ENCODE results near the gene SRBD1.

The SRBD1 gene

GRCh38 chr2:45540942-45541341, 70.1 kb downstream of the SRBD1 start:
- no peak for DNase-seq

GRCh38 chr2:45533771-45534170, 77.3 kb downstream of the SRBD1 start:
- no peak for DNase-seq

- DNase-seq, result no peak
Measured at GRCh38 chr2:45532181-45532580, 78.9 kb downstream of the SRBD1 start.

DNA sequence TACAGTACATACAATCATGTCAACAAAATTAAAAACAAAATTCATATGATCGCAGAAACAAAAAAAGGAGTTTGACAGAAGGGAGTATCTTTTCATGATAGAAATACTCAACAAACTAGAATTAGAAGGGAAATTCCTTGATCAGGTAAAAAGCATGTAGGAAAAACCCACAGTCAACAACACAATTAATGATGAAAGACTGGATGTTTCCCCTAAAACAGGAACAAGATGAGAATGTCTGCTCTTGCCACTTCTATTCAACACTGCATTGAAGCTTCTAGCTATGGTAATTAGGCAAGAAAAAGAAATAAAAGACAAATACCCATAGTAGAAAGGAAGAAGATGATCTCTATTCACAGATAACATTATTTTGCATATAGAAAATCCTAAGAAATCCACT, 87.1 kb downstream of the SRBD1 start:
- no peak for DNase-seq

GRCh38 chr2:45518546-45518945, 92.5 kb downstream of the SRBD1 start:
- DNase-seq, result no peak

DNA sequence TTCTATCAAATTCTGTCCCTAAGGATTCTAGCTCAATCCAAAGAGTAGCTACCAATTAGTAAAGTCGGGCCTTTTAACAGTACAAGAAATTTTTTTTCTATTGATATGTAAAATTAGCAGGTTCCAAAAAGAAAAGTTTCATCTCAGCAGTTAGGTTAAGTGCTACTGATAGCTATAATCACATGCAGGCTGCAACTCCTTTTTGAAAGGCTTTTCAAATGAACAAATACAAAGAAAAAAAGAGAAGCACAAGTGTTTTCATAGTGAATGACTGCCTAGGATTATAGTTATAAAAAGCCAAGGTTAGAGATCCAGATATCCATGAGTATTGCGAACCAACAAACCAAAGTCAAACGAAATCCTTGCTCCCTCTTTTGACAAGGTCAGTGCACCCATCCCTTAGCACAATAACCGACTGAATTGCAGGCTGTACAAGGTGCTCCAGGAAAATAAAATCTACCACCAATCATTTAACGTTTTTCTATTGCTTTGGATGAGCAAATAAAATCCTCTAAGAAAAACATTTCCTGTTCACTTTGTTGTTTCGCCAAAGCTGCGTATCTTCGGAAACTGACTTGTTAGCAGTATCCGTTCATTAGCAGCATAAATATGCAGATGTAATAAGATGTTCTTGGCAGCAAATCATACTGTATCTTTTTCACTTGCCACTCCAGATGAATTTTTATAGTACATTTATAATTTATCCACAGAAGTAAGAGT, 100.2 kb downstream of the SRBD1 start:
- no peak for DNase-seq

GRCh38 chr2:45506756-45507155, 104.3 kb downstream of the SRBD1 start:
- no peak for DNase-seq

- no peak for DNase-seq
Measured at GRCh38 chr2:45505138-45505537, 105.9 kb downstream of the SRBD1 start.

- DNase-seq, result no peak
Measured at GRCh38 chr2:45498661-45499550, 112.2 kb downstream of the SRBD1 start.

- no peak for DNase-seq
Measured at GRCh38 chr2:45497355-45497754, 113.7 kb downstream of the SRBD1 start.

GRCh38 chr2:45496869-45497268, 114.2 kb downstream of the SRBD1 start:
- DNase-seq, result no peak

DNA sequence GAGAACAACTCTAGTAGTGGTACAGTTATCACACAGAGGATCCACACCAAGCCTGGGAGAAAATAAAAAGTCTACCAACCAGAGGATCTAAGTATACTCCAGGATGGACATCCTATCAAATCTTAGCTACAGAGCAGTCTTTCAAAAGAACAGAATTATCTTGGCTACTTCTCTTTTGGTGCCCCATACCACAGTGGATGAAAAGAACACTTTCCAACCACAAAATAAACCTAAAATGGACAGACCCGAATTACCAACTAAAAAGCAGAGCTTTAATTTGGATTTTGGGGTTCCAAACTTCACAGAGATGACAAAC, 116.1 kb downstream of the SRBD1 start:
- no peak for DNase-seq

GRCh38 chr2:45494275-45494977, 116.6 kb downstream of the SRBD1 start:
- peak; percentile 39 for DNase-seq

DNA sequence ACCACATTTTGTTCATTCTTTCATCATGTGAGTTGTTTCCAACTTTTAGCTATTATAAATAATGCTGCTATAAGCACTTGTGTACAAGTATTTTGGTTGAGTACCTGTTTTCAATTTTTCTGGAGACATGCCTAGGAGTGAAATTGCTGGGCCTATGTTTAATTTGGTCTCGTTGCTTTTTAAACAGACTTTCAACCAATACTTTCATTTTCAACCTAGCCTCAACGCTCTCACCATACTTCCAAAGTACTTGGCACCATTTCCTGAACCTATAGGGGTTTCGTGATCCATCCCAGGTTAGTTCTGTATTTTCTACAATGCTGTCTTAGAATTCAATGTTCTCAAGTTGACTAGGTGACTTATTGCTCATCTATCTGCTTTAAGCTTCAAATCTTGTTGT, 126.1 kb downstream of the SRBD1 start:
- DNase-seq, result no peak

GRCh38 chr2:45483997-45484396, 127.1 kb downstream of the SRBD1 start:
- DNase-seq, result no peak

DNA sequence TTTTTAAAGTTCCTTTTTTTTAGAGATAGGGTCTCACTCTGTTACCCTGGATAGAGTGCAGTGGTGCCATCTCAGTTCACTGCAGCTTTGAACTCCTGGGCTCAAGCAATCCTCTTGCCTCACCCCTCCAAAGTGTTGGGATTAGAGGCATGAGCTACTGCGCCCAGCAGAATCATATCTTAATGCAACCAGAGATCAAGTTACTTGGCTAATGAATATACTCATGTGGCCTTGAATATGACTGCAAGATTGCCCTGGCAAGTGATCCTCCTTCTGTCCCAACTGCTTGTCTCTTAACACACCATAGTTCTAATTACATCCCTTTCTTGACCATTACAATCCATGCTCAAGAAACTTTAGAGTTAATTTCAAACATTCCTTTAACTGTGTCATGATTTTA, 133.5 kb downstream of the SRBD1 start:
- DNase-seq, result no peak

- no peak for DNase-seq
Measured at GRCh38 chr2:45470531-45470930, 140.5 kb downstream of the SRBD1 start.

GRCh38 chr2:45469314-45470099, 141.6 kb downstream of the SRBD1 start:
- DNase-seq, result peak; percentile 73

DNA sequence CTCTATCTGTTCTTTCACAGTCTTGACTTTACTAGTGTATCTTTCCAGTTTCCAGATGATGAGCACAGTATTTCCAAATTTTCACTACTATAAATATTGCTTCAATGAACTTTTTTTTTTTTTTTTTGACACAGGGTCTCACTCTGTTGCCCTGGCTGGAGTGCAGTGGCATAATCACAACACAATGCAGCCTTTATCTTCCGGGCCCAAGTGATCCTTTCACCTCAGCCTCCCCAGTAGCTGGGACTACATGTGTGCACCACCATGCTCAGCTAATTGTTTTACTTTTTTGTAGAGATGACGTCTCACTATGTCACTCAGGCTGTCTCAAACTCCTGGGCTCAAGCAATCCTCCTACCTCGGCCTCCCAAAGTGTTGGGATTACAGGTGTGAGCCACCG, 142.8 kb downstream of the SRBD1 start:
- DNase-seq, result no peak

GRCh38 chr2:45466053-45466452, 145.0 kb downstream of the SRBD1 start:
- no peak for DNase-seq

- no peak for DNase-seq
Measured at GRCh38 chr2:45460825-45461224, 150.2 kb downstream of the SRBD1 start.

DNA sequence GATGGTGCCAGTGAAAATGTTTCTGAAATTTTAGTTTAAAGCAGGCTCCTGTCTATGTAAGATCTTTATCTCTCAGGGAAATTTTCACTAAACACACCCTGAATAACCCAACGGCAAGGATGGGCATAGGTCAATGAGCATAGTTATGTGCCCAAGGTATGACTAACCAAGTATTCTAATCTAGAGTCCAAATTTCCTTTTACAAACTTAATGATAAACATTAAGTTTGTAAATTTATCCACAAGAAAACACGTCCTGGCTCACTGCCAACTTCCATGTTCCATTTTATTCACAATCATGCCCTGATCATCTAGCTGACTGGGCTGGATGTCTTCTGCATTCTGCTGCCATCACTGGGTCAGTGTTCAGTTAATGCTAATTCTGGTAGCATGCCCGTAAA, 151.2 kb downstream of the SRBD1 start:
- DNase-seq, result no peak

Data from NCI-H2029 (cell line).